Left cardiac atrium (tissue), 4 donors: ENCODE results near the gene TRIM22. TPM values are rescaled to one million over a fixed set of nuclear protein-coding genes. Genes with fewer than 3 reads are reported as not detected.
A peak's percentile ranks its signal among the peaks of the same experiment; 100 is the strongest.
"Not testable (repeated sequence)": the region's sequence is repeated elsewhere in the genome, so short reads cannot be mapped to it uniquely, and the experiment has no call there.

Experiments
- ATAC-seq, 2 donors: fragments of 200-7000 bp; cut with Tn5 transposase; one replicate each; pipeline ENCODE4 v1.9.1; 2020; ENCODE audit warnings: mild to moderate bottlenecking in 2 of 2, moderate library complexity in 2 of 2
- DNase-seq: peaks from one replicate; pipeline ENCODE4 v3.0.0-alpha.2; 2020
- intact Hi-C, 2 donors: fragments of 100-400 bp; cut with DNase I; formaldehyde crosslinking; loops; one replicate each; pipeline versions ENCODE4 v1.14.1 to v1.15.1; 2022 to 2023
- total RNA-seq, 2 donors: library from RNA; stranded (reverse); fragmentation: NEBNext Ultra II Directional; extraction: Animal tissue kit (Norgen Biotek cat#: 25700); gene quantifications; one replicate each; pipeline ENCODE4 v1.2.1, GENCODE V29; 2021
- donor health status: DM: no; HTN: yes; CAD: no.
- donor health status: DM: no; HTN: yes; CAD: no; lungs with severe emphysema.
- donor health status: DM: yes; HTN: yes; CAD: no.
- donor health status: Dilated cardiomyopathy.

The TRIM22 gene
- total RNA-seq, 2 donors from 2014 or later, result 29.6 to 33.7 TPM

DNA sequence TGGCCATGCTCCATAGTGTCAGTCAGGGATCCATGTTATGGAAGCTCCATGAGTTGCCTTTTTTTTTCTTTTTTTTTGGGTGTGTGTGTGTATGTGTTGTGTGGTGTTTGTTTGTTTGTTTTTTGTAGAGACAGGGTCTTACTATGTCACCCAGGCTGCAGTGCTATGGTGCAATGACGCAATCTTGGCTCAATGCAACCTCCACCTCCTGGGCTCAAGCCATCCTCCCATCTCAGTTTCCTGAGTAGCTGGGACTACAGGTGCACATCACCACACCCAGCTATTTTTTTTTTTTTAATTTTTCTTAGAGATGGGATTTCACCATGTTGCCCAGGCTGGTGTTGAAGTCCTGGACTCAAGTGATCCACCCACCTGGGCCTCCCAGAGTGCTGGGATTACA lies 1.1 kb upstream of the TRIM22 start:
- intact Hi-C loops, result no loop called here
- no peak for ATAC-seq

DNA sequence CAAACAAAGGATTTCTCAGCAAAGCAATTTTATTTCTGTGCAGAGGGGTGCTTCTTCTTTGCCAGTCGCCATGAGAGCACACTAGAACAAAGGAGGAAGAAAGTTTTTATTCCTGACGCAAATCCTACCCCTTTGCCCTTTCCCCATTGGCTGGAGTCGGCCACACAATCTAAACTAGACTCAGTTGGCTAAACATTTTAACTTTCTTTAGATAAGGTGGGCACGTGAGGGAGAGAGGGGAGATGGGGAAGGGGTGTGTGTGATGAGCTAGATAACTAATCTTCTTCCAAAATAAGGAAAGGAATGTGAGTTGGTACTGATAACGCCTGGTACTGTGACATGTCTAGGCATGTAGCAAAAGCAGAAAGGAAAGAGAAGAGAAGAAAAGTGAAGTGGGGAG lies 626 bp downstream of the TRIM22 start:
- ATAC-seq (peak; percentile 69 to 83), DNase-seq (no peak)

More for the DNA sequence above, 1.1 kb upstream of the TRIM22 start:
- DNase-seq, result no peak

DNA sequence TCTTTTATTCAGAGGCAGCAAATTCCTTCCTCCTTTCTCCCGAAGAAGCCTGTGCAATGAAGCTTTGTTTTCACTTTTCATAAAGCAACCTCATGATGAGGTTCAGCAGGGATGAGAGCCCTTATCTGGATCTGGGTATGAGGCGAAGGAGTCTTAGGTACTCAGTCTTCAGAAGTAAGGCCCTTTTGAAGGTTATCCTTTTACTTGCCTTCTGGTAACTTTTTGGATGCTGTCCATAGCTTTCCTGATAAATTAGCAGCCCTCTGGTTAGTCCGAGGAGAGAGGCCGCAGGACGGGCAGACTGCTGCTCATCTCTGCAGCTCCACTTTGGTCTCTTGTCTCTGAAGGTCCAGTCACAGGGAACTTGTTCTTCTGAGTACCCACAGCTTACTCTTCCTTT lies 1.1 kb downstream of the TRIM22 start:
- intact Hi-C loops, result no loop called here
- DNase-seq, result no peak
- peak in 1 of 2 donors; percentile 63 for ATAC-seq

More for the DNA sequence above, 626 bp downstream of the TRIM22 start:
- intact Hi-C loops, result no loop called here

DNA sequence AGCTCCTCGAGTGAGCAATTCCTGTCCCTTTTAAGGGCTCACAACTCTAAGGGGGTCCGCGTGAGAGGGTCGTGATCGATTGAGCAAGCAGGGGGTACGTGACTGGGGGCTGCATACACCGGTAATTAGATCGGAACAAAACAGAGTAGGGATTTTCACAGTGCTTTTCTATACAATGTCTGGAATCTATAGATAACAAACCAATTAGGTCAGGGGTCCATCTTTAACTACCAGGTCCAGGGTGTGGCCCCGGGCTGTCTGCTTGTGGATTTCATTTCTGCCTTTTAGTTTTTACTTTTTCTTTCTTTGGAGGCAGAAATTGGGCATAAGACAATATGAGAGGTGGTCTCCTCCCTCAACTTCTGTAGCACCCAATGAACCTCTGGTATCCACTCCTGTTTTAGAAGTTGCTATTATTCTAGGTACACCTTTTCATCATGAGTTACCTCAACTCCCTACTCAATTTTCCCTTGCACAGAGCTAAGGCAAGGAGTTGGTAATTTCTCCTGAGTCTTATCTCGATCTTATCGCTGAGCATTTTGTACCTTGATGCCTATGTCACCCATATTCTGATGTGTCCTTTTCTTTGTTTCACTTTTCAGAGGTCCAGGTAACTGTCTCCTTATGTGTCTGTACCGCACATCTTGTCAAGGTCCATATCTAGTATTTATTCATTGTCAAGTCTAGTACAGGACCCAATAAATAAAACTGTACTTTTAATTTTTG lies 1.8 kb downstream of the TRIM22 start:
- DNase-seq, intact Hi-C loops, ATAC-seq: not testable (repeated sequence)

DNA sequence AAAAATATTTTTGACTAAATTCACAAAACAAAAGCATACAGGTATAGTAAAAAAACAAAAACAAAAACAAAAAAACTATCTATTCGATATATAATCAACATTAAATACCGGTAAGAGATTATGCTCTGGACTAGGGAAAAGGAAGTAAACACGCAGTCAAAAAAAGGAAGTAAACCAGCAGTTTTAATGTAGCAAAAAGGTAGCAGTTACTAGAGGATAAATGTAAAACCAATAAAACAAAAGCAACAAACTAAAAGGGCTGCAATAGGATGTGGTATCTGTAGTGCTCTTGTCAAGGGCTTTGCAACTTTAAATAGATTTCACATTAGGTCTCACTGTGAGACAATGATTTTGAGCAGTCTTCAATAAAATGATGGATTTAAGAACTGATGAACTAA lies 2.4 kb downstream of the TRIM22 start:
- DNase-seq (no peak), ATAC-seq (no peak)
- intact Hi-C loops, result no loop called here

DNA sequence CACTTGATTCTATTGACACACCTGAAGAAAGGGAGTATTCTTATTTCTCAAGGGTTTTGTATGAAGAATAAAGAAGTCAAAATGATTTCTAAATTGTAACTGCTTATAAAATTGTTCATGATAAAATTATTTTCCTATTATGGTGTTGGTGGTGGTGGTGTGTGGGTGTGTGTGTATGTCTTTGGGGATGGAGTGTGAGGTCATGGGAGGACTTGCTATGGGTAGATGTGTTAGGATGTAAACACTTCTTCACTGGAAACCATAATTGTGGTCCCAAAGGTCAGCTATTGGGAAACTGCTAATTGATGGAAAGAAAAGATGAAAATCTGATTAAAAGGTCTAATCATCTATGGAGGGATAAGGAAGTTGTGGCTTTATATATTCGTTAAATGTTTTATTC lies 5.1 kb downstream of the TRIM22 start:
- ATAC-seq, result no peak
- DNase-seq, result no peak
- intact Hi-C loops, result no loop called here

DNA sequence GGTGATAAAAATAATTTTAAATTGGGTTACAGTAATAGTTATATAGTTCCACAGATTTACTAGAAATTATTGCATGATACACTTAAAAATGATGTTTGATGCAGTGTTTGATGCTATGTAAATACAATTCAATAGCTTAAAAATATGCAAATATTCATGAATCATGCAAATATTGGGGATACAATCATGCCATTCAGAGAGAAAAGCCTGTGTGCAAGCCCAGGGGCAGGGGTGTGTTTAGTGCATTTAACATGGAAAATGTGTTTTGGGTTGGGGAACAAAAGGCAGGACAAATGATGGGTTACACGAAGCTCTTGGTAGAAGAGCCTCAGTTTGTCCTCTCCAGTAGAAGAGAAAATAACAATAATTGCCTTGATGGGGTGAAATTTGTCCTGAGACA lies 6.0 kb downstream of the TRIM22 start:
- DNase-seq (no peak), ATAC-seq (no peak)
- intact Hi-C loops, result no loop called here

DNA sequence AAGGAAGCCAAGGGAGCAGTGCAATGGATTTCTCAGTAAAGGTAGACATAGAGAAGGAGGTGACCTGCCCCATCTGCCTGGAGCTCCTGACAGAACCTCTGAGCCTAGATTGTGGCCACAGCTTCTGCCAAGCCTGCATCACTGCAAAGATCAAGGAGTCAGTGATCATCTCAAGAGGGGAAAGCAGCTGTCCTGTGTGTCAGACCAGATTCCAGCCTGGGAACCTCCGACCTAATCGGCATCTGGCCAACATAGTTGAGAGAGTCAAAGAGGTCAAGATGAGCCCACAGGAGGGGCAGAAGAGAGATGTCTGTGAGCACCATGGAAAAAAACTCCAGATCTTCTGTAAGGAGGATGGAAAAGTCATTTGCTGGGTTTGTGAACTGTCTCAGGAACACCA lies 6.6 kb downstream of the TRIM22 start:
- DNase-seq (no peak), ATAC-seq (no peak)
- intact Hi-C loops, result no loop called here

DNA sequence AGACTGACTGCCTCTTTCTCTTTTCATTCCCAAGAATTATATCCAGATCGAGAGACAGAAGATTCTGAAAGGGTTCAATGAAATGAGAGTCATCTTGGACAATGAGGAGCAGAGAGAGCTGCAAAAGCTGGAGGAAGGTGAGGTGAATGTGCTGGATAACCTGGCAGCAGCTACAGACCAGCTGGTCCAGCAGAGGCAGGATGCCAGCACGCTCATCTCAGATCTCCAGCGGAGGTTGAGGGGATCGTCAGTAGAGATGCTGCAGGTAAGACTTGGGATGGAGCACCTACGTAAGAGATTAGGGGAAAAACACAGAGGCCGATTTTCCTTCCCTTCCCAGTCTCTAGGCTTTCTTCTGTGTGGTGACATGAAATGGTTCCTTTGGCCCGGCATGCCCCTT lies 8.7 kb downstream of the TRIM22 start:
- intact Hi-C loops, result no loop called here
- DNase-seq (no peak), ATAC-seq (no peak)

DNA sequence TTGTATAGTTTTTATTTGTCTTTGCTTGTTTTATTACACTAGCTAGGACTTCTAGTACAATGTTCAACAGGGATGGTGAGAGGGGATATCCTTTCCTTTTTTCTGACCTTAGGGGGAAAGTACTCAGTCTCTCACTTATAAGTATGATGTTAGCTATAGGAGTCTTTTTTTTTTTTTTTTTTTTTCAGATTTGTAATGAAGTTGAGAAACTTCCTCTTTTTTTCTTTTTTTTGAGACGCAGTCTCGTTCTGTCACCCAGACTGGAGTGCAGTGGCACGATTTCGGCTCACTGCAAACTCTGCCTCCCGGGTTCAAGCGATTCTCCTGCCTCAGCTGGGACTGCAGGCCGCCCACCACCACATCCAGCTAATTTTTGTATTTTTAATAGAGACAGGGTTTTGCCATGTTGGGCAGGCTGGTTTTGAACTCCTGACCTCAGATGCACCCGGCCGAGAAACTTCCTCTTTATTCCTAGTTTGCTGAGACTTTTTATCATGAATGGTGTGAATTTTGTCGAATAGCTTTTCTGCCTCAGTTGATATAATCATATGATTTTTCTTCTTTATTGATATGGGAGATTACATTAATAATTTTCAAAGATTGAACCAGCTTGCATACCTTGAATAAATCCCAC lies 10.9 kb downstream of the TRIM22 start:
- no peak for DNase-seq
- no peak for ATAC-seq
- intact Hi-C loops, result no loop called here

DNA sequence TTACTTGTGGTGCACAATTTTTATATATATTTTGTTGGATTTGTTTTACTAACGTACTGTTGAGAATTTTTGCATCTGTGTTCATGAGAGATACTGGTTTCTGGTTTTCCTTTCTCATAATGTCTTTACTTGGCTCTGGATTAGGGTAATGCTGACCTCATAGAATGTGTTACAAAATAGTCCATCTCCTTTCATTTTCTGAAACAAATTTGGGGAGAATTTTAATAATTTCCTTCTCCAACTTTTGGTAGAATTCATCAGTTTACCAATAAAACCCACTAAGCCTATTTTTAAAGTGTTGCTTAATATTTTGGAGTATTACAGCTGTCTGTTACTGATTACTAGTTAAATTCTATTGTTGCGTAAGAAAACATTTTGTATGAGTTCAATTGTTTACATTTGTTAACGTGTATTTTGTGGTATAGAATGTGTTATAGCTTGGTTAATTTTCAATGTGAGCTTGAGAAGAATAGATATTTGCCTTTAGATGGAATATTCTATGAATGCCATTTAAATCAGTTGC lies 11.5 kb downstream of the TRIM22 start:
- DNase-seq, result no peak
- intact Hi-C loops, result no loop called here
- ATAC-seq, result no peak

DNA sequence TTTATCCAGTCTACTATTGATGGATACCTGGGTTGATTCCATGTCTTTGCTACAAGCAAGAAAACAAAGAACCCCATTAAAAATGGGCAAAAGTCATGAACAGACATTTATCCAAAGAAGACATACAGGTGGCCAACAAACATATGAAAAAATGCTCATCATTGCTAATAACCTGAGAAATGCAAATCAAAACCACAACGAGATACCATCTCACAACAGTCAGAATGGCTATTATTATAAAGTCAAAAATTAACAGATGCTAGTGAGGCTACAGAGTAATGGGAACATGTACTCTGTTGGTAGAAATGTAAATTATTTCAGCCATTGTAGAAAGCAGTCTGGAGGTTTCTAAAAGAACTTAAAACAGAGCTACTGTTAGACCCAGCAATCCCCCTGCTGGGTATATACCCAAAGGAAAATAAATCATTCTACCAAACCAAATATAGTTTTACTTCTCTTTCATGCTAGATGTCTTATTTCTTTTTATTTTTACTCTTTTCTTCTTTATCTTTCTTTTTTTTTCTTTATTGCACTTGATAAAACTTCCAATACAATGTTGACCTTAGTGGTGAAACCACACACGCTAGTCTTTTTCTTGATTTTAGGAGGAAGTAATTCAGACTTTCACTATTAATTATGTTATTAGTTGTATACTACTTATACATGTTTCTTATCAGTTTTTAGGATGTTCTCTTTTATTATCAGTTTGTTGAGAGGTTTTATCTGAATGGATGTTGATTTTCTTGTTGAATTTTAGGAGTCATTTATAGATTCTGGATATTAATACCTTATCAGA lies 14.3 kb downstream of the TRIM22 start:
- ATAC-seq, result no peak
- no peak for DNase-seq
- intact Hi-C loops, result no loop called here

DNA sequence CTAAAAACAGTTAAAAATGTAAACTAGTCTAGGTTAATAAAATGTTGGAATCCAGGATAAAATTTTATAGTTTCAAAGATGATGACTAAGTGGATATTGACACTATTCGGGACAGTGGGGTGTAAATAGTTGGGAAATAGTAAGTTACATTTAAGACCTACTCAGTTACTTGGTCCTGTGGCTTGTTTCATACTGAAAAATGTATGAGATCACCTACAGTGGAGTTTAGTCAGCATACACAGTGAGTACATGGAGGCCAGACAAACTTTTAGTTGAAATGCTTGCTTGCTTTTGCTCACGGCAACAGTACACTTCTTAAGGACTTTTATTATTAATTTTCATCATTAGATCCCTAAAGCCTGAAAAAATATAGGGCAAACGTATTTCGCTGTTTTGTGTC lies 16.1 kb downstream of the TRIM22 start:
- intact Hi-C loops, result no loop called here
- DNase-seq (no peak), ATAC-seq (no peak)

DNA sequence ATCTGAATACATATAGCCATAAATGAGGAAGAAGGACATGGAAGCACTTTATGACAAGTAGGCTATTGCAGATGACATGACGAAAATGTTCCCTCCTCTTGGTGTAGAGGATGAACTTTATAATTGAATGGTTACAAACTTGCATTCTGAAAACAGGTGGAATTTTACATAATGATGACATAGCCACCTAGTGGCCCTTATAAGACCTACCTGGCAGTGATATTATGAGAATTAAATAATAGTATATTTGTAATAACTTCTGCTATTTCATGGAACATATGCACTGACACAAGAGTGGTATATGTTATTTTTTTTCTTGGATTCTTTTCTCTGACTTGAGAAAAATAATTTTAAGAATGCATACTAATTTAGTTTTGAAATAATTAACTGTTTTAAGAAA lies 22.9 kb downstream of the TRIM22 start:
- DNase-seq, result no peak
- no peak for ATAC-seq
- intact Hi-C loops, result no loop called here

DNA sequence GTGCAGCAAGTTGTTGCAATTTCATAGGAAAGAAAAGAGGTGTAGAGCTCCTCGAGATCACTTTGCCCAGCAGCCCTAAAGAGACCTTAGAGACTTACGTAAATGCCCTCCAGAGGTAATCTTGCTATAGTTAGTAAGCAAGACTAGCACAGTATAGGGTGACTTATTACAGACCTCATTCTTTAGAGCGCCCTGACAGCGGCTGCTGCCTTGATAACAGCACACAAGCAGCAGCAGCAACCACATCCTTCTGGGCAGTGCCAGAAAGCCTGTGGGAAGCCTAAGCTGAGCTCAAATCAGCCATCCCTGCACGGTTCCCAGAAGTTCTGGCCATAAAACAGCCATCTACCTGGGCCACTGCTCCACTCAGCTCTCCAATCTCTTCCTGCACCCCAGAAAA lies 24.1 kb downstream of the TRIM22 start:
- DNase-seq (no peak), ATAC-seq (no peak)
- intact Hi-C loops, result no loop called here

DNA sequence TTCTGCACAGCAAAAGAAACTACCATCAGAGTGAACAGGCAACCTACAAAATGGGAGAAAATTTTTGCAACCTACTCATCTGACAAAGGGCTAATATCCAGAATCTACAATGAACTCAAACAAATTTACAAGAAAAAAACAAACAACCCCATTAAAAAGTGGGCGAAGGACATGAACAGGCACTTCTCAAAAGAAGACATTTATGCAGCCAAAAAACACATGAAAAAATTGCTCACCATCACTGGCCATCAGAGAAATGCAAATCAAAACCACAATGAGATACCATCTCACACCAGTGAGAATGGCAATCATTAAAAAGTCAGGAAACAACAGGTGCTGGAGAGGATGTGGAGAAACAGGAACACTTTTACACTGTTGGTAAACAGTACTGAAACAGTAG lies 26.9 kb downstream of the TRIM22 start:
- DNase-seq, intact Hi-C loops, ATAC-seq: not testable (repeated sequence)

DNA sequence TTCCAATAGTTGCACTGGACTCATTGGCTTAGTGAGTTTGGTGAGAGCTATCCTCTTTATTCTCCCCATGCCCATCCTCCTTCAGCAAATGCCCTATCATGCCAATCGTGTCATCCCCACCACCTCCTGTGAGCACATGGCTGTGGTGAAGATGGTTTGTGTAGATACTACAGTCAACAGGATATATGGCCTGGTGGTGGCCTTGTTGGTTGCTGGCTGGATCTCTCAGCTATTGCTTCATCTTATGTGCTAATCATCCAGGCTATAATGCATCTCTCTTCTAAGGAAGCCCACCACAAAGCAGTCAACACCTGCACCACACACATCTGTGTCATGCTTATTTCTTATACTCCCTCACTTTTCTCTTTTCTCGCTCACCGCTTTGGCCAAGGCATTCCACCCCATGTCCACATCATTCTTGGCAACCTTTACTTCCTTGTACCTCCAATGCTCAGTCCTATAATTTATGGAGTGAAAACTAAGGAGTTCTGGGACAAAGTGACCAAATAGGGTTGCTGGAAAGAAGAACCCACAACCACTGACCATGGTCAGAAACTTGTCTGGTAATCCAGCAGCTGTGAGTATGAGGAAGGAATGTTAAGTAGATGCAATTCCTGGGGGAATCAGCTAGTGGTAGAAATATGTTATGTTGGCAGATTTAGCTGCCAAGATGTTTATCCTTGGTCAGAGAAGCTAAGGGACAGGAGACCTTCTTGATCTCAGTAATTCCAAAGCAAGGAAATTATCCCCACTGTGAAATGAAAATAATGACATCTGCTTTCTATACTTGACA lies 30.3 kb downstream of the TRIM22 start:
- ATAC-seq (no peak), DNase-seq (no peak)
- intact Hi-C loops, result no loop called here

DNA sequence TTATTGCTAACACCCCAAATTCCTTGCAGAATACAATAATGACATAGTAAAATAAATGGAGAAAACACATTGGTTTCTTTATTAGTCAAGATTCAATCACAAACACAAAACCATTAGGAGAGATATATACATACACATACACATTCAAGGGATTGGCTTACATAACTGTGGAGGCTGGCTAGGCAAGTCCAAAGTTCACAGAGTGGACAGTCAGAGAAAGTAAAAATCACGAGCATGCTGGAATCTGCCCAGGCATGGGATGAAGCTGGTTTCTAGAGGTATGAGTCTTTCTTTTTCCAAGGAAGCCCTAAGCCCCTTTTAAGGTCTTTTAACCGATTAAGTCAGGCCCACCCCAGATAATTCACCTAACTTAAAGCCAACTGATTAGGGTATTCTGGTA lies 33.0 kb downstream of the TRIM22 start:
- intact Hi-C loops, result no loop called here
- no peak for DNase-seq
- no peak for ATAC-seq

DNA sequence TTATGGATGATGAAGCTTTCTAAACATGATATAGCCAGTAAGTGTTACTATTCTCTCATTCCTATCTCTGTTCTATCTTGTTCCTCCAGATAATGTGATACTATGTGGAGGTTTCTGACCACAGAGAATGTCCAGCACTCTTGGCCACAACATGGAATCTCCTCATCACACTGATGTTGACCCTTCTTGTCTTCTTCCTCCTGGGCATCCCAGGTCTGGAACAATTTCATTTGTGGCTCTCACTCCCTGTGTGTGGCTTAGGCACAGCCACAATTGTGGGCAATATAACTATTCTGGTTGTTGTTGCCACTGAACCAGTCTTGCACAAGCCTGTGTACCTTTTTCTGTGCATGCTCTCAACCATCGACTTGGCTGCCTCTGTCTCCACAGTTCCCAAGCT lies 36.8 kb downstream of the TRIM22 start:
- intact Hi-C loops, result no loop called here
- DNase-seq (no peak), ATAC-seq (no peak)
